Activated B cell treated with CpG ODN at 0.5 μM for 24 hours (primary cell): ENCODE measurements around the gene PARVA. TPM values are rescaled to one million over a fixed set of nuclear protein-coding genes. Genes with fewer than 3 reads are reported as not detected.

Experiments
- ATAC-seq: fragments of 200-7000 bp; cut with Tn5 transposase; one replicate; pipeline ENCODE4 v1.10.0; 2021; ENCODE audit warnings: low read depth, mild to moderate bottlenecking, moderate library complexity
- CTCF ChIA-PET: fragments of 350-600 bp; sonication (Branson Sonifier 250); formaldehyde crosslinking; loops from one replicate; lab custom pipeline; 2021; ENCODE audit warnings: antibody characterized with exemption; lab: Charles Lee
- POLR2A ChIA-PET: fragments of 350-600 bp; sonication (Branson Sonifier 250); formaldehyde crosslinking; loops from one replicate; lab custom pipeline; 2021; ENCODE audit warnings: antibody characterized with exemption; lab: Charles Lee
- DNase-seq: peaks from one replicate; pipeline ENCODE4 v3.0.0; 2022
- H3K27ac Mint-ChIP-seq: one replicate; pipeline ENCODE4 v1.8.0; 2020; ENCODE audit warnings: mixed read lengths
- H3K27me3 Mint-ChIP-seq: one replicate; pipeline ENCODE4 v1.8.0; 2021; ENCODE audit warnings: mixed read lengths
- H3K36me3 Mint-ChIP-seq: one replicate; pipeline ENCODE4 v1.8.0; 2021; ENCODE audit warnings: low read depth, mixed read lengths
- H3K4me1 Mint-ChIP-seq: one replicate; pipeline ENCODE4 v1.8.0; 2021; ENCODE audit warnings: mixed read lengths
- H3K4me3 Mint-ChIP-seq: one replicate; pipeline ENCODE4 v1.8.0; 2020; ENCODE audit warnings: mild to moderate bottlenecking, mixed read lengths
- H3K9me3 Mint-ChIP-seq: one replicate; pipeline ENCODE4 v1.8.0; 2020; ENCODE audit warnings: mixed read lengths
- CTCF ChIP-seq: fragments of 200-600 bp; IDR thresholded peaks from one replicate; pipeline ENCODE4 v1.8.0; 2022; ENCODE audit warnings: antibody characterized with exemption, mild to moderate bottlenecking
- intact Hi-C: fragments of 100-400 bp; cut with micrococcal nuclease; formaldehyde crosslinking; loops from one replicate; pipeline ENCODE4 v1.15.1; 2024
- total RNA-seq: library from RNA; stranded (reverse); gene quantifications from 2 replicates; pipeline ENCODE4 v1.2.3, GENCODE V29; 2022

PARVA gene
- total RNA-seq, 1 donor from 2014 or later = not detected

DNA sequence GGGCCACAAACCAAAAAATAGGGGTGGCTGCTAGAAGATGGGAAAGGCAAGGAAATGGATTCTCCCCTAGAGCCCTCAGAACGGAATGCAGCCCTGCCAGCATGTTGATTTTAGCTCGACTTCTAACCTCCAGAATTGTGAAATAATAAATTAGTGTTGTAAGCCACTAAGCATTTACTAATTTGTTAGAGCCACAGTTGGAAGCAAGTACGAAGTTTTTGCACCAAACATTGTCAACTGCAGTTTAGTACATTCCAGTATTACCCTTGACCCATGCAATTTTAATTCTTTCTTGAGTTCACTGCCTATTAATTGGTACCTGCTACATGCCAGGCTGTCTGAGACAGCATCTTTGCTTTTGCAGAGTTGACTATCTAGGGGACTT is 32.2 kb downstream of the PARVA start:
- no peak for TF ChIP-seq CTCF
- intact Hi-C loops = loop anchor here (5.0 kb wide), 1 partner anchor 928 kb away; no protein-coding TSS in a partner anchor
- DNase-seq (no peak), ATAC-seq (no peak)
- Mint-ChIP-seq H3K4me3 (no peak overlapping the region), H3K9me3 (no peaks in the 10 kb centered on the region), H3K36me3 (no peaks in the 10 kb centered on the region), H3K27me3 (peaks cover 15% of the 10 kb centered on the region), H3K27ac (no peak overlapping the region), H3K4me1 (no peaks in the 10 kb centered on the region)
- ChIA-PET CTCF (no interaction called here), POLR2A (no interaction called here)

DNA sequence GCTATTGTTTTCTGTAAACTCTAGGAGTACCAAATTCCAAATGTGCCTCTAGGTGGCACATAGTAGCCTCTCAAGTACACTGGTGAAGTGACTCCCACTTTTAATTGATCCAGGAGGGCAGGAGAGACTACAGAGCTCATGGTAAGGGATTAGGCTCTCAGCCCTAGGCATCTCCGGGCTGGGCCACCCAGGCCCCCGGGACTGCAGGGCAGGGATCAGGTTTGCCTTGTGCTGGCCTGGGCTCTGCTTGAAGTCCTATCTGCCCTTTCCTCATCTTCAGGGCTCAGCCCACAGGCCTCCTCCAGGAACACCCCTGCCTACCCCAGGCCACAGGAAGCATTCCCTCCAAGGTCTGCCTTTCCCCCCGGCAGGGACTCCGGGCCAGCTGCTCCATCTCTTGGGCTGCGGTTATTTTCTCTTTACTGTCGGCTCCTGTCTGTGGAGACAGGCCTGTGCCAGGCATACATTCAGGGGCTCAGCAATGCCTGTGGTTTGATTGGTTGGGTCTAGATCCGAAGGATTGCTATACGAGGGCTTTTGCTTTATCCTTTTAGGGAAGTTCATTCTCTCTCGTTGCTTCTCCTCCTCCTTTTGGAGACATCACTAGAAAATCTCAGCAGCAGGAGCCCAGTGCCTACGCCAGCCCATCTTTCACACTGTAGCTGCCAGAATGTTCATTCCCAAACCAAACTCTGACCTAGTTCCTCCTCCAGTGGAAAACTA is 32.8 kb downstream of the PARVA start:
- CTCF ChIA-PET = no interaction called here
- Mint-ChIP-seq H3K27me3 (peaks cover 15% of the 10 kb centered on the region), H3K4me3 (no peak overlapping the region), H3K4me1 (no peaks in the 10 kb centered on the region), H3K9me3 (no peaks in the 10 kb centered on the region), H3K27ac (no peak overlapping the region), H3K36me3 (no peaks in the 10 kb centered on the region)
- DNase-seq (no peak), ATAC-seq (no peak)
- intact Hi-C loops = loop anchor here (5.0 kb wide), 1 partner anchor 927 kb away; no protein-coding TSS in a partner anchor
- no peak for TF ChIP-seq CTCF
- POLR2A ChIA-PET = no interaction called here

- no peaks in the 10 kb centered on the region for H3K36me3 Mint-ChIP-seq
- no peaks in the 10 kb centered on the region for H3K4me1 Mint-ChIP-seq
- H3K4me3 Mint-ChIP-seq = no peak overlapping the region
- intact Hi-C loops = loop anchor here (5.0 kb wide), 1 partner anchor 926 kb away; no protein-coding TSS in a partner anchor
- H3K27me3 Mint-ChIP-seq = peaks cover 13% of the 10 kb centered on the region
- ChIA-PET CTCF (no interaction called here), POLR2A (no interaction called here)
- no peak for DNase-seq
- no peak overlapping the region for H3K27ac Mint-ChIP-seq
- no peak for ATAC-seq
- H3K9me3 Mint-ChIP-seq = no peaks in the 10 kb centered on the region
- TF ChIP-seq CTCF = no peak
These were observed 34.0 kb downstream of the PARVA start for GRCh38 chr11:12411393-12411792.

- H3K36me3 Mint-ChIP-seq = no peaks in the 10 kb centered on the region
- DNase-seq = no peak
These were observed 34.7 kb downstream of the PARVA start for GRCh38 chr11:12411806-12412727.

More at GRCh38 chr11:12411806-12412727, 34.7 kb downstream of the PARVA start:
- H3K9me3 Mint-ChIP-seq = no peaks in the 10 kb centered on the region
- POLR2A ChIA-PET = no interaction called here
- H3K4me1 Mint-ChIP-seq = no peaks in the 10 kb centered on the region
- ATAC-seq = no peak
- CTCF ChIA-PET = no interaction called here
- peaks cover 13% of the 10 kb centered on the region for H3K27me3 Mint-ChIP-seq
- no peak overlapping the region for H3K4me3 Mint-ChIP-seq
- H3K27ac Mint-ChIP-seq = no peak overlapping the region
- no peak for TF ChIP-seq CTCF
- intact Hi-C loops = loop anchor here (5.0 kb wide), 1 partner anchor 925 kb away; no protein-coding TSS in a partner anchor
